Liver (tissue), 9 donors: ENCODE measurements around the gene ANKRD65. TPM values are rescaled to one million over a fixed set of nuclear protein-coding genes. Genes with fewer than 3 reads are reported as not detected.
"Not testable (repeated sequence)": the region's sequence is repeated elsewhere in the genome, so short reads cannot be mapped to it uniquely, and the experiment has no call there.

Experiments used
- DNase-seq: peaks from one replicate; pipeline ENCODE4 v3.0.0-alpha.2; 2017; ENCODE audit warnings: low spot score
- H3K27ac ChIP-seq, 2 donors: one replicate each; pipeline ENCODE4 v1.7.0; 2013; ENCODE audit warnings: inconsistent platforms in 2 of 2, low read length in 2 of 2, control low read depth in 1 of 2, low read depth in 1 of 2, mild to moderate bottlenecking in 1 of 2
- H3K27me3 ChIP-seq, 4 donors: one replicate each; pipeline versions ENCODE4 v1.6.1 to v1.7.0; 2013; ENCODE audit warnings: low read length in 3 of 4, inconsistent platforms in 1 of 4, mild to moderate bottlenecking in 1 of 4, moderate library complexity in 1 of 4; ENCODE audit not compliant: control insufficient read depth in 4 of 4, insufficient read depth in 4 of 4
- H3K36me3 ChIP-seq, 4 donors: one replicate each; pipeline versions ENCODE4 v1.6.1 to v1.7.0; 2013; ENCODE audit warnings: low read length in 3 of 4, mild to moderate bottlenecking in 3 of 4, low read depth in 1 of 4, moderate library complexity in 1 of 4; ENCODE audit not compliant: control insufficient read depth in 4 of 4, insufficient read depth in 3 of 4
- H3K4me1 ChIP-seq, 4 donors: one replicate each; pipeline versions ENCODE4 v1.6.1 to v1.7.0; 2013; ENCODE audit warnings: low read length in 3 of 4, mild to moderate bottlenecking in 3 of 4, moderate library complexity in 1 of 4; ENCODE audit not compliant: control insufficient read depth in 4 of 4, insufficient read depth in 4 of 4
- H3K4me3 ChIP-seq, 3 donors: one replicate each; pipeline versions ENCODE4 v1.6.1 to v1.7.0; 2013; ENCODE audit warnings: low read length in 3 of 3, control low read depth in 1 of 3, low read depth in 1 of 3, mild to moderate bottlenecking in 1 of 3
- H3K9ac ChIP-seq, 2 donors: one replicate each; pipeline ENCODE4 v1.7.0; 2013; ENCODE audit warnings: low read length in 2 of 2, mild to moderate bottlenecking in 2 of 2, moderate library complexity in 2 of 2, control low read depth in 1 of 2, low read depth in 1 of 2
- H3K9me3 ChIP-seq, 4 donors: one replicate each; pipeline versions ENCODE4 v1.6.1 to v1.7.0; 2013; ENCODE audit warnings: low read length in 3 of 4; ENCODE audit not compliant: control insufficient read depth in 4 of 4
- ATF3 ChIP-seq: IDR thresholded peaks from 2 replicates; pipeline ENCODE4 v1.6.1; 2016; ENCODE audit warnings: antibody characterized with exemption
- EGR1 ChIP-seq, 2 donors: IDR thresholded peaks; 2 replicates each; pipeline ENCODE4 v1.6.1; 2016 to 2018; ENCODE audit warnings: antibody characterized with exemption in 2 of 2, low read depth in 2 of 2
- FOXA1 ChIP-seq: IDR thresholded peaks from 2 replicates; pipeline ENCODE4 v1.6.1; 2016; ENCODE audit warnings: antibody characterized with exemption
- FOXA2 ChIP-seq: IDR thresholded peaks from 2 replicates; pipeline ENCODE4 v1.6.1; 2016; ENCODE audit warnings: antibody characterized with exemption
- GABPA ChIP-seq, 2 donors: IDR thresholded peaks in 1 of 2; conservative IDR thresholded peaks in 1 of 2; 2 replicates each; pipeline ENCODE4 v1.6.1; 2016; ENCODE audit warnings: antibody characterized with exemption in 2 of 2, mild to moderate bottlenecking in 1 of 2, moderate library complexity in 1 of 2
- HNF4A ChIP-seq, 2 donors: conservative IDR thresholded peaks; 2 replicates each; pipeline ENCODE4 v1.6.1; 2016; ENCODE audit warnings: antibody characterized with exemption in 2 of 2, mild to moderate bottlenecking in 2 of 2
- HNF4G ChIP-seq: IDR thresholded peaks from 2 replicates; pipeline ENCODE4 v1.6.1; 2016; ENCODE audit warnings: antibody characterized with exemption
- NR2F2 ChIP-seq: IDR thresholded peaks from 2 replicates; pipeline ENCODE4 v1.6.1; 2016; ENCODE audit warnings: antibody characterized with exemption
- RAD21 ChIP-seq, 2 donors: IDR thresholded peaks; 2 replicates each; pipeline ENCODE4 v1.6.1; 2016; ENCODE audit warnings: antibody characterized with exemption in 2 of 2, mild to moderate bottlenecking in 2 of 2
- RXRA ChIP-seq, 2 donors: IDR thresholded peaks; 2 replicates each; pipeline ENCODE4 v1.6.1; 2017 to 2018; ENCODE audit warnings: antibody characterized with exemption in 2 of 2, mild to moderate bottlenecking in 1 of 2
- SP1 ChIP-seq: IDR thresholded peaks from 2 replicates; pipeline ENCODE4 v1.6.1; 2018; ENCODE audit warnings: antibody characterized with exemption, mild to moderate bottlenecking
- TAF1 ChIP-seq: conservative IDR thresholded peaks from 2 replicates; pipeline ENCODE4 v1.6.1; 2016; ENCODE audit warnings: antibody characterized with exemption, mild to moderate bottlenecking
- YY1 ChIP-seq: IDR thresholded peaks from 2 replicates; pipeline ENCODE4 v1.6.1; 2016; ENCODE audit warnings: antibody characterized with exemption, mild to moderate bottlenecking
- ZBTB33 ChIP-seq: IDR thresholded peaks from 2 replicates; pipeline ENCODE4 v1.6.1; 2016; ENCODE audit warnings: antibody characterized with exemption
- WGBS: extraction: QIAGEN DNeasy Blood & Tissue Kit; methylation state at CpG from one replicate; pipeline ENCODE4 v1.1.7; 2013; 5-methylcytosine and 5-hydroxymethylcytosine counted together
- polyA plus RNA-seq, 2 donors: library from polyadenylated mRNA; stranded (reverse) in 1 of 2; unstranded in 1 of 2; fragments of 200-250 nt in 1 of 2; fragments of >200 nt in 1 of 2; fragmentation: Nextera tagmentation in 1 of 2; extraction: Ambion mirVana in 1 of 2; gene quantifications; one replicate each; pipeline versions ENCODE4 v1.2.1 to v1.2.3, GENCODE V29; 2013 to 2015
- total RNA-seq, 2 donors: library from RNA; depleted of rRNA; stranded (reverse); fragments of >200 nt; gene quantifications; one replicate each; pipeline ENCODE4 v1.2.3, GENCODE V29; 2014
- donor health status: healthy.
- donor health status: healthy.
- donor health status: healthy.
- donor health status: healthy.
- donor health status: healthy.

ANKRD65 gene
- total and polyA plus RNA-seq, 4 donors = 0.14 to 0.31 (median 0.23) TPM

- no peak for DNase-seq
- Histone ChIP-seq H3K4me3 (no peak overlapping the region), H3K4me1 (peaks cover 0 to 15% (median 8%) of the 10 kb centered on the region in 4 donors), H3K36me3 (peaks cover 33 to 66% (median 50%) of the 10 kb centered on the region in 4 donors), H3K9ac (no peak overlapping the region), H3K9me3 (no peaks in the 10 kb centered on the region), H3K27me3 (no peaks in the 10 kb centered on the region), H3K27ac (no peak overlapping the region)
- TF ChIP-seq FOXA2 (no peak), ZBTB33 (no peak), GABPA (IDR thresholded peaks at IDR 0.05 in 1 of 2, conservative IDR thresholded peaks at IDR 0.05 in 1 of 2) (no peak), YY1 (no peak), NR2F2 (no peak), RAD21 (IDR thresholded peaks at IDR 0.05) (no peak), TAF1 (no peak), SP1 (no peak), ATF3 (no peak), FOXA1 (no peak), EGR1 (IDR thresholded peaks at IDR 0.05; ENCODE audit: low read depth in 2 of 2) (no peak), HNF4G (no peak), RXRA (IDR thresholded peaks at IDR 0.05) (no peak), HNF4A (conservative IDR thresholded peaks at IDR 0.05) (no peak)
- 97% methylated on average over 50 of the region's 50 CpGs for WGBS
These were observed 33.7 kb downstream of the ANKRD65 start for GRCh38 chr1:1387098-1388077.

DNA sequence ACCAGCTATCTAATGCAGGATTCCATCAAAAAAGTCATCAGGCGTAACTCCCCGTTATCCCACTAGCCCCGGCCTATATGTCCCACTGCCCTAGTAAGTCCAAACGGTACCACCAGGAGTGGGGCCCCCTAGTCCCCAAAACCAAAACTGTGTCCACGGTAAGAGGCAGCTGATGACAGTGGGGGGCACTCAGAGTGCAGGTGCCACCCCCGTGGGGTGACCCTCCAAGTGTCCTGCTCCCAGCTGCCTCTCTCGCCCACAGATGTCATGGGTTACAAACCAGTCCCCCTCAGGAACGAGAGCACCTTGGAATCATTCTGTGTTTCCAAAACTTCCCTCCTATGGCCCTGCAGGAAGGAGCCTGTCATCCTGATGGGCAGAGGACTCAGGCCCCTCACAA, 35.1 kb downstream of the ANKRD65 start:
- Histone ChIP-seq H3K4me1 (peaks cover 0 to 15% (median 8%) of the 10 kb centered on the region in 4 donors), H3K27me3 (no peaks in the 10 kb centered on the region), H3K4me3 (no peak overlapping the region), H3K9me3 (no peaks in the 10 kb centered on the region), H3K36me3 (peaks cover 30 to 53% (median 40%) of the 10 kb centered on the region in 4 donors), H3K9ac (no peak overlapping the region), H3K27ac (no peak overlapping the region)
- WGBS = 95% methylated on average over 8 of the region's 8 CpGs
- TF ChIP-seq HNF4A (conservative IDR thresholded peaks at IDR 0.05) (no peak), HNF4G (no peak), TAF1 (no peak), NR2F2 (no peak), EGR1 (IDR thresholded peaks at IDR 0.05; ENCODE audit: low read depth in 2 of 2) (no peak)
- no peak for DNase-seq

DNA sequence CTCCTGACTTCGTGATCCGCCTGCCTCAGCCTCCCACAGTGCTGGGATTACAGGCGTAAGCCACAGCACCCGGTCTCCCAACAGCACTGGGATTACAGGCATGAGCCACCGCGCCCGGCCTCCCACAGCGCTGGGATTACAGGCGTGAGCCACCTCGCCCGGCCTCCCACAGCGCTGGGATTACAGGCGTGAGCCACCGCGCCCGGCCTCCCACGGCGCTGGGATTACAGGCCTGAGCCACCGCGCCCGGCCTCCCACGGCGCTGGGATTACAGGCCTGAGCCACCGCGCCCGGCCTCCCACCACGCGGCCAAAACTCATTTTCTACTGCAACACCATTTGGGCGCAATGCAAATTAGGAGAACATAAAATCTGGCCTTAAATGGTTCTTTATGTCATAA, 35.7 kb downstream of the ANKRD65 start:
- peaks cover 0 to 15% (median 8%) of the 10 kb centered on the region in 4 donors for H3K4me1 ChIP-seq
- WGBS = 95% methylated on average over 29 of the region's 29 CpGs
- not testable (repeated sequence) for H3K4me3 ChIP-seq, DNase-seq, H3K9me3 ChIP-seq, H3K27ac ChIP-seq, H3K9ac ChIP-seq, H3K27me3 ChIP-seq
- peaks cover 30 to 47% (median 34%) of the 10 kb centered on the region in 4 donors for H3K36me3 ChIP-seq
